Measurements from ENCODE around the gene TRPC4AP.

TRPC4AP gene

GRCh38 chr20:34996243-34997028, 96.2 kb downstream of the TRPC4AP start:
- Histone ChIP-seq H3K9me3 (ENCODE audit: control insufficient read depth, low read length) (no peaks in the 10 kb centered on the region), H3K4me3 (ENCODE audit: insufficient read depth, low read depth, low read length, poor library complexity, severe bottlenecking) (no peak overlapping the region), H3K27ac (ENCODE audit: insufficient read depth, low read length, poor library complexity, severe bottlenecking) (no peak overlapping the region), H3K36me3 (ENCODE audit: control insufficient read depth, insufficient read depth, low read length) (peaks cover 46% of the 10 kb centered on the region), H3K4me1 (ENCODE audit: control insufficient read depth, insufficient read depth, low read length, poor library complexity, severe bottlenecking) (no peaks in the 10 kb centered on the region), H3K27me3 (replicated peaks; ENCODE audit: control insufficient read depth, insufficient read depth, low read length, poor library complexity, severe bottlenecking) (no peaks in the 10 kb centered on the region)
- DNase-seq, result no peak

GRCh38 chr20:34995696-34996095, 96.9 kb downstream of the TRPC4AP start:
- H3K4me3 ChIP-seq (ENCODE audit: insufficient read depth, low read depth, low read length, poor library complexity, severe bottlenecking), result no peak overlapping the region
- no peak for DNase-seq
- no peaks in the 10 kb centered on the region for H3K4me1 ChIP-seq (ENCODE audit: control insufficient read depth, insufficient read depth, low read length, poor library complexity, severe bottlenecking)
- H3K27ac ChIP-seq (ENCODE audit: insufficient read depth, low read length, poor library complexity, severe bottlenecking), result no peak overlapping the region
- H3K27me3 ChIP-seq (replicated peaks; ENCODE audit: control insufficient read depth, insufficient read depth, low read length, poor library complexity, severe bottlenecking), result no peaks in the 10 kb centered on the region
- peaks cover 38% of the 10 kb centered on the region for H3K36me3 ChIP-seq (ENCODE audit: control insufficient read depth, insufficient read depth, low read length)
- no peaks in the 10 kb centered on the region for H3K9me3 ChIP-seq (ENCODE audit: control insufficient read depth, low read length)

DNA sequence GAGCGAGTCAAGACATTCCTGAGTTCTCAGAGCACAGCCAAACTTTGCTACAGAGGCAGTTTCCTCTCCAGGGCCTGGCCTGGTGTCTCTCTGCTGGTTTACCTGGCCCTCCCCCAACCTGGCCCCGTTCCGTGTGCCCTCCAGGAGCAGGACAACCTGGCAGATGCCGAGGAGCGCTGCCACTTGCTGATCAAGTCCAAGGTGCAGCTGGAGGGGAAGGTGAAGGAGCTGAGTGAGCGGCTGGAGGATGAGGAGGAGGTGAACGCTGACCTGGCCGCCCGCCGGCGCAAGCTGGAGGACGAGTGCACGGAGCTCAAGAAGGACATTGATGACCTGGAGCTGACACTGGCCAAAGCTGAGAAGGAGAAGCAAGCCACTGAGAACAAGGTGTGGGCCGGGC, 97.4 kb downstream of the TRPC4AP start:
- Histone ChIP-seq H3K27ac (ENCODE audit: insufficient read depth, low read length, poor library complexity, severe bottlenecking) (no peak overlapping the region), H3K9me3 (ENCODE audit: control insufficient read depth, low read length) (no peaks in the 10 kb centered on the region), H3K4me3 (ENCODE audit: insufficient read depth, low read depth, low read length, poor library complexity, severe bottlenecking) (no peak overlapping the region), H3K27me3 (replicated peaks; ENCODE audit: control insufficient read depth, insufficient read depth, low read length, poor library complexity, severe bottlenecking) (no peaks in the 10 kb centered on the region), H3K4me1 (ENCODE audit: control insufficient read depth, insufficient read depth, low read length, poor library complexity, severe bottlenecking) (no peaks in the 10 kb centered on the region), H3K36me3 (ENCODE audit: control insufficient read depth, insufficient read depth, low read length) (peaks cover 33% of the 10 kb centered on the region)
- no peak for DNase-seq

DNA sequence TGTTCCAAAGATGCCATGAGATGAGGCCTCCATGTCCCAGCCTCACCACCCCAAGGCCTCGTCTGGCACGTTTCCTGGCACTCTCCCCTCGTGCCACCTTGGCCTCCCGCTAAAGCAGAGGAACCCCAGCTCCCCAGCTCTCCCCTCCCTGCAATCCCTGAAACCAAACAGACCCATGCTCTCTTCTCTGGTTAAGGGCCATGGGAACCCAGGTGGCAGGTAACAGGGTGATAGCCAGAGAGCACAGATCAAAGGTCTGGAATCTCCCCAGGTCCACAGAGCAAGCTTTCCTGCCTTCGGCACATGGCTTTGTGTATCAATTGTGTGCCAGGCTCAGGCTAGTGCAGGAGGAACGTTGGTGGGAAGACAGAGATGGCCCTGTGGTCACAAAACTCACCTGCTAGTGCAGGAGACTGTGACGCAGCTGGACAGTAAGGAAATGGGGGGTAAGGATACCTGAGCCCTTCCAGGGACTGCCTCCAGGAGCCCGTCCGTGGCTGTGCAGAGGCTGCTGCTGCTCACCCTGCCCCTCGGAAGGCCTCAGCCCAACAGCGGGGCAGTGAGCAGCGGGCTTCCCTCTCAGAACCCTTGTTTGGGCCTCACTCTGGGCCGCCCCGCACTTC, 98.0 kb downstream of the TRPC4AP start:
- Histone ChIP-seq H3K36me3 (ENCODE audit: control insufficient read depth, insufficient read depth, low read length) (peaks cover 28% of the 10 kb centered on the region), H3K27me3 (replicated peaks; ENCODE audit: control insufficient read depth, insufficient read depth, low read length, poor library complexity, severe bottlenecking) (no peaks in the 10 kb centered on the region)
- DNase-seq, result no peak

GRCh38 chr20:34993941-34994508, 98.6 kb downstream of the TRPC4AP start:
- H3K4me1 ChIP-seq (ENCODE audit: control insufficient read depth, insufficient read depth, low read length, poor library complexity, severe bottlenecking), result no peaks in the 10 kb centered on the region
- H3K4me3 ChIP-seq (ENCODE audit: insufficient read depth, low read depth, low read length, poor library complexity, severe bottlenecking), result no peak overlapping the region
- DNase-seq, result no peak
- no peaks in the 10 kb centered on the region for H3K27me3 ChIP-seq (replicated peaks; ENCODE audit: control insufficient read depth, insufficient read depth, low read length, poor library complexity, severe bottlenecking)
- H3K9me3 ChIP-seq (ENCODE audit: control insufficient read depth, low read length), result no peaks in the 10 kb centered on the region
- peaks cover 25% of the 10 kb centered on the region for H3K36me3 ChIP-seq (ENCODE audit: control insufficient read depth, insufficient read depth, low read length)
- H3K27ac ChIP-seq (ENCODE audit: insufficient read depth, low read length, poor library complexity, severe bottlenecking), result no peak overlapping the region

More for the DNA sequence above, 98.0 kb downstream of the TRPC4AP start:
- Histone ChIP-seq H3K4me3 (ENCODE audit: insufficient read depth, low read depth, low read length, poor library complexity, severe bottlenecking) (no peak overlapping the region), H3K9me3 (ENCODE audit: control insufficient read depth, low read length) (no peaks in the 10 kb centered on the region), H3K4me1 (ENCODE audit: control insufficient read depth, insufficient read depth, low read length, poor library complexity, severe bottlenecking) (no peaks in the 10 kb centered on the region), H3K27ac (ENCODE audit: insufficient read depth, low read length, poor library complexity, severe bottlenecking) (no peak overlapping the region)

DNA sequence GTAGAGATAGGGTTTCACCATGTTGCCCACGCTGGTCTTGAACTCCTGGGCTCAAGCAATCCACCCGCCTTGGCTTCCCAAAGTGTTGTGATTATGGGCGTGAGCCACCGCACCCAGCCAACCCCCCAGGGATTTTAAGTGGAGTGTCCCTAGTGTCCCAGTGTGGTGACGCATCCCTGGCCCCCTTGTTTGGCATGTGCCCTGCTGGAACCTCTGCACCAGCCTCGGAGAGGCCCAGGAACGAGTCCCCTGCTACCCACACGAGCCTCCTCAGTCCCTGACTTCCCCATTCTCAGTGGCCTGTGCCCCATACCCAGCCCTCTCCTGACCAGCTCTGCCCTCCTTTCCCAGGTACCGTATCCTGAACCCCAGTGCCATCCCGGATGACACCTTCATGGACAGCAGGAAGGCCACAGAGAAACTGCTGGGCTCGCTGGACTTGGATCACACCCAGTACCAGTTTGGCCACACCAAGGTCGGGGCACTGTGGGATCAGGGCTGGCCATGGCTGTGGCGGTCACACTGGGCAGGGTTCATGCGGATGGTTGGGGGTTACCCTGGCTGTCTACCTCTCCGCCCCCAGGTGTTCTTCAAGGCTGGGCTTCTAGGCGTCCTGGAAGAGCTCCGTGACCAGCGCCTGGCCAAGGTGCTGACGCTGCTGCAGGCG, 99.7 kb downstream of the TRPC4AP start:
- H3K4me1 ChIP-seq (ENCODE audit: control insufficient read depth, insufficient read depth, low read length, poor library complexity, severe bottlenecking), result no peaks in the 10 kb centered on the region
- DNase-seq, result no peak
- no peaks in the 10 kb centered on the region for H3K27me3 ChIP-seq (replicated peaks; ENCODE audit: control insufficient read depth, insufficient read depth, low read length, poor library complexity, severe bottlenecking)
- no peak overlapping the region for H3K4me3 ChIP-seq (ENCODE audit: insufficient read depth, low read depth, low read length, poor library complexity, severe bottlenecking)
- no peaks in the 10 kb centered on the region for H3K9me3 ChIP-seq (ENCODE audit: control insufficient read depth, low read length)
- H3K27ac ChIP-seq (ENCODE audit: insufficient read depth, low read length, poor library complexity, severe bottlenecking), result no peak overlapping the region
- H3K36me3 ChIP-seq (ENCODE audit: control insufficient read depth, insufficient read depth, low read length), result peaks cover 16% of the 10 kb centered on the region

DNA sequence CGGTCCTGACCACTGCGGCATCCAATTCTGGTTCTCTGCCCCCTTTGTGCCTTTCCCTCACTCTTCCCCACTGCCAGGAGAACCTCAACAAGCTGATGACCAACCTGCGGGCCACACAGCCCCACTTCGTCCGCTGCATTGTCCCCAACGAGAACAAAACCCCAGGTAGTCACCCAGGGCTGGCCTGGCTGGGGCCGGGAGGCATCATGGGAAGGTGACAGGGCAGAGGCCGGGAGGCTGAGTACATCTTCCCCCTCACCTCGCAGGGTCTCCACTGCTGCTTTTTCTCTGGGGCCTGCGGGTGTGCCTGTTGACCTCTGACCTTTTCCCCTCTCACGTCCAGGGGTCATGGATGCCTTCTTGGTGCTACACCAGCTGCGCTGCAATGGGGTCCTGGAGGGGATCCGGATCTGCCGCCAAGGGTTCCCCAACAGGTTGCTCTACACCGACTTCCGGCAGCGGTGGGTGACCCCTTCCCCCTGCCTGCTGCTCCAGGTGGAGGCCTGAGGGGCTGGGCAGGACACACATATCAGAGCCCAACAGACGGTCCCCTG, 101.9 kb downstream of the TRPC4AP start:
- H3K27ac ChIP-seq (ENCODE audit: insufficient read depth, low read length, poor library complexity, severe bottlenecking), result no peak overlapping the region
- peaks cover 8% of the 10 kb centered on the region for H3K36me3 ChIP-seq (ENCODE audit: control insufficient read depth, insufficient read depth, low read length)
- DNase-seq, result no peak
- no peaks in the 10 kb centered on the region for H3K9me3 ChIP-seq (ENCODE audit: control insufficient read depth, low read length)
- H3K4me1 ChIP-seq (ENCODE audit: control insufficient read depth, insufficient read depth, low read length, poor library complexity, severe bottlenecking), result no peaks in the 10 kb centered on the region
- H3K27me3 ChIP-seq (replicated peaks; ENCODE audit: control insufficient read depth, insufficient read depth, low read length, poor library complexity, severe bottlenecking), result no peaks in the 10 kb centered on the region
- no peak overlapping the region for H3K4me3 ChIP-seq (ENCODE audit: insufficient read depth, low read depth, low read length, poor library complexity, severe bottlenecking)

- Histone ChIP-seq H3K36me3 (ENCODE audit: control insufficient read depth, insufficient read depth, low read length) (peaks cover 7% of the 10 kb centered on the region), H3K27ac (ENCODE audit: insufficient read depth, low read length, poor library complexity, severe bottlenecking) (no peak overlapping the region), H3K4me3 (ENCODE audit: insufficient read depth, low read depth, low read length, poor library complexity, severe bottlenecking) (no peak overlapping the region), H3K4me1 (ENCODE audit: control insufficient read depth, insufficient read depth, low read length, poor library complexity, severe bottlenecking) (no peaks in the 10 kb centered on the region), H3K27me3 (replicated peaks; ENCODE audit: control insufficient read depth, insufficient read depth, low read length, poor library complexity, severe bottlenecking) (no peaks in the 10 kb centered on the region), H3K9me3 (ENCODE audit: control insufficient read depth, low read length) (no peaks in the 10 kb centered on the region)
- no peak for DNase-seq
Measured at GRCh38 chr20:34990231-34990630, 102.4 kb downstream of the TRPC4AP start.

GRCh38 chr20:34989670-34990069, 102.9 kb downstream of the TRPC4AP start:
- no peaks in the 10 kb centered on the region for H3K4me1 ChIP-seq (ENCODE audit: control insufficient read depth, insufficient read depth, low read length, poor library complexity, severe bottlenecking)
- H3K27ac ChIP-seq (ENCODE audit: insufficient read depth, low read length, poor library complexity, severe bottlenecking), result no peak overlapping the region
- no peaks in the 10 kb centered on the region for H3K27me3 ChIP-seq (replicated peaks; ENCODE audit: control insufficient read depth, insufficient read depth, low read length, poor library complexity, severe bottlenecking)
- peaks cover 6% of the 10 kb centered on the region for H3K36me3 ChIP-seq (ENCODE audit: control insufficient read depth, insufficient read depth, low read length)
- no peak for DNase-seq
- H3K4me3 ChIP-seq (ENCODE audit: insufficient read depth, low read depth, low read length, poor library complexity, severe bottlenecking), result no peak overlapping the region
- no peaks in the 10 kb centered on the region for H3K9me3 ChIP-seq (ENCODE audit: control insufficient read depth, low read length)
